ENCODE measurements around the gene DPM2. TPM values are rescaled to one million over a fixed set of nuclear protein-coding genes. Genes with fewer than 3 reads are reported as not detected.

DPM2 gene
- total and polyA plus RNA-seq, 2 of the 4 experiments (the other 2 are of a cell fraction): 10.8 to 60.6 TPM

- H3K9ac ChIP-seq (ENCODE audit: low read depth, low read length): no peak overlapping the region
- H2AFZ ChIP-seq (replicated peaks; ENCODE audit: low read length, poor library complexity): no peak overlapping the region
- H3K36me3 ChIP-seq (ENCODE audit: control insufficient read depth, insufficient read depth, low read length): peaks cover 11% of the 10 kb centered on the region
- peaks cover under 1 to 3% of the 10 kb centered on the region in 2 experiments; a peak in 2 of 4 replicates for H3K79me1 ChIP-seq (ENCODE audit: low read depth in 1 of 2, low read length in 2 of 2)
- no peaks in the 10 kb centered on the region for H3K9me3 ChIP-seq (ENCODE audit: control insufficient read depth, insufficient read depth, low read length)
- H3K4ac ChIP-seq (ENCODE audit: low read depth, low read length): no peak overlapping the region; the same call in 1 of the 2 replicates
- H3K4me2 ChIP-seq (ENCODE audit: low read depth, low read length): no peak overlapping the region
- DNase-seq (no peak), ATAC-seq (ENCODE audit: low read depth) (no peak)
- H2AK5ac ChIP-seq (ENCODE audit: low read depth, low read length): peak overlapping the region; percentile 39
- in situ Hi-C loops (cut with MboI; ENCODE audit: low sequenced_read_pairs): no loop called here
- TF ChIP-seq FOS (IDR thresholded peaks at IDR 0.05; ENCODE audit: low read depth, low read length): no peak
- no peak for TF ChIP-seq RFX5 (IDR thresholded peaks at IDR 0.05; ENCODE audit: low read depth, low read length)
- no peak for TF ChIP-seq SMC3 (IDR thresholded peaks at IDR 0.05; ENCODE audit: low read depth, low read length)
- no peak for TF ChIP-seq NFE2L2 (IDR thresholded peaks at IDR 0.05; ENCODE audit: low read depth, low read length)
- no peak for TF ChIP-seq MAFK (IDR thresholded peaks at IDR 0.05; ENCODE audit: low read depth, low read length)
- no peak for TF ChIP-seq CHD1 (IDR thresholded peaks at IDR 0.05; ENCODE audit: low read depth, low read length)
- TF ChIP-seq POLR2A (IDR thresholded peaks at IDR 0.05; ENCODE audit: low read depth, low read length): no peak
- TF ChIP-seq CTCF (conservative IDR thresholded peaks at IDR 0.05; ENCODE audit: low read depth, low read length): no peak
- TF ChIP-seq RAD21 (IDR thresholded peaks at IDR 0.05; ENCODE audit: low read length): no peak
- no peak for TF ChIP-seq MXI1 (IDR thresholded peaks at IDR 0.05; ENCODE audit: borderline replicate concordance, low read depth, low read length)
- no peak for TF ChIP-seq CEBPB (IDR thresholded peaks at IDR 0.05; ENCODE audit: low read depth, low read length)
- TF ChIP-seq USF2 (IDR thresholded peaks at IDR 0.05; ENCODE audit: low read depth, low read length): no peak
- TF ChIP-seq, protein P1, sequence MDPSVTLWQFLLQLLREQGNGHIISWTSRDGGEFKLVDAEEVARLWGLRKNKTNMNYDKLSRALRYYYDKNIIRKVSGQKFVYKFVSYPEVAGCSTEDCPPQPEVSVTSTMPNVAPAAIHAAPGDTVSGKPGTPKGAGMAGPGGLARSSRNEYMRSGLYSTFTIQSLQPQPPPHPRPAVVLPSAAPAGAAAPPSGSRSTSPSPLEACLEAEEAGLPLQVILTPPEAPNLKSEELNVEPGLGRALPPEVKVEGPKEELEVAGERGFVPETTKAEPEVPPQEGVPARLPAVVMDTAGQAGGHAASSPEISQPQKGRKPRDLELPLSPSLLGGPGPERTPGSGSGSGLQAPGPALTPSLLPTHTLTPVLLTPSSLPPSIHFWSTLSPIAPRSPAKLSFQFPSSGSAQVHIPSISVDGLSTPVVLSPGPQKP (IDR thresholded peaks at IDR 0.05; ENCODE audit: borderline replicate concordance, low read depth, low read length): no peak
- no peak for TF ChIP-seq RCOR1 (IDR thresholded peaks at IDR 0.05; ENCODE audit: insufficient replicate concordance, low read length)
- H4K20me1 ChIP-seq (ENCODE audit: insufficient read depth, low read length): no peaks in the 10 kb centered on the region
- peaks cover 7% of the 10 kb centered on the region for H3K9me1 ChIP-seq (ENCODE audit: insufficient read depth, low read length)
- H2BK120ac ChIP-seq (ENCODE audit: low read depth, low read length): 0 out of 2 replicates have a peak overlapping the region, but pooled peaks have one; percentile 8
- peaks cover 17% of the 10 kb centered on the region for H3K4me1 ChIP-seq (ENCODE audit: control insufficient read depth, insufficient read depth, low read length)
- no peak overlapping the region for H3K18ac ChIP-seq (ENCODE audit: low read depth, low read length)
- no peaks in the 10 kb centered on the region for H3K27me3 ChIP-seq (ENCODE audit: control insufficient read depth, insufficient read depth, low read length)
- no peak overlapping the region for H4K5ac ChIP-seq (ENCODE audit: low read depth, low read length)
- 50% methylated on average over 1 of the region's 5 CpGs; no CpG with 5 or more reads in 1 of the 2 experiments for WGBS, 2 experiments (ENCODE audit: extremely low coverage in 2 of 2, insufficient read length in 1 of 2)
- H3K23ac ChIP-seq (ENCODE audit: low read depth, low read length): no peak overlapping the region
- POLR2A ChIA-PET (ENCODE audit: unreplicated experiment): no interaction called here
- CTCF ChIA-PET: interaction anchor here (1.1 kb wide), 1 partner anchor 35 kb away, joined by 4 read pairs; no protein-coding TSS in a partner anchor
- no peak overlapping the region for H2BK20ac ChIP-seq (ENCODE audit: low read depth, low read length)
- BruUV-seq (replicated peaks): no TSS peak
- no peak overlapping the region for H3K4me3 ChIP-seq (ENCODE audit: insufficient read depth, low read depth, low read length)
- H4K8ac ChIP-seq (ENCODE audit: low read depth in 2 of 2, low read length in 2 of 2): peak overlapping the region in 1 of 2 experiments; percentile 35; a peak in 2 of 4 replicates
- no peak overlapping the region for H2BK15ac ChIP-seq (ENCODE audit: low read depth, low read length)
- H3K14ac ChIP-seq (replicated peaks; ENCODE audit: low read depth, low read length): no peak overlapping the region
- H2BK5ac ChIP-seq (ENCODE audit: low read depth, low read length, poor library complexity, severe bottlenecking): no peak overlapping the region
- no peak overlapping the region for H3K27ac ChIP-seq (ENCODE audit: insufficient read depth, low read length)
- no peak overlapping the region for H3K56ac ChIP-seq (ENCODE audit: extremely low read depth, insufficient read depth, low read length)
- H2AK9ac ChIP-seq (replicated peaks; ENCODE audit: low read depth, low read length, poor library complexity): peak overlapping the region; percentile 30
- intact Hi-C loops (cut with micrococcal nuclease): no loop called here
- dilution Hi-C loops (cut with HindIII; ENCODE audit: low sequenced_read_pairs, unreplicated experiment): no loop called here
- no peak overlapping the region for H4K91ac ChIP-seq (ENCODE audit: insufficient read depth, low read depth, low read length)
Observed at GRCh38 chr9:127905004-127905728, 32.5 kb downstream of the DPM2 start.

Measured in IMR-90 (cell line).